K562 (cell line): ENCODE measurements around the gene BTN3A1. TPM values are rescaled to one million over a fixed set of nuclear protein-coding genes. Genes with fewer than 3 reads are reported as not detected.
A peak's percentile ranks its signal among the peaks of the same experiment; 100 is the strongest.

Experiments
- ATF1 ChIP-seq, 2 experiments: fragments of 450-650 bp in 1 of 2; IDR thresholded peaks; 2 replicates each; pipeline ENCODE4 v1.6.1; 2016; ENCODE audit warnings: missing compliant biosample characterization in 1 of 2, missing genetic modification characterization in 1 of 2
- BRCA1 ChIP-seq, 2 experiments: fragments of 450-650 bp in 1 of 2; sonication (generic) in 1 of 2; formaldehyde crosslinking in 1 of 2; IDR thresholded peaks; 2 replicates each; pipeline versions ENCODE4 v1.5.0 to v1.6.1; 2017 to 2020; ENCODE audit warnings: mild to moderate bottlenecking in 1 of 2, missing genetic modification reagents in 1 of 2
- HDAC8 ChIP-seq: fragments of 450-650 bp; IDR thresholded peaks from 2 replicates; pipeline ENCODE4 v1.6.1; 2016; ENCODE audit warnings: mild to moderate bottlenecking, missing genetic modification characterization, moderate library complexity, missing compliant biosample characterization
- IRF2 ChIP-seq: sonication (generic); formaldehyde crosslinking; IDR thresholded peaks from 2 replicates; pipeline ENCODE4 v1.8.1; 2022; ENCODE audit warnings: mild to moderate bottlenecking, missing genetic modification reagents
- MCM2 ChIP-seq: fragments of 450-650 bp; IDR thresholded peaks from 2 replicates; pipeline ENCODE4 v1.6.1; 2017; ENCODE audit warnings: low read depth, mild to moderate bottlenecking
- PHB2 ChIP-seq: fragments of 450-650 bp; IDR thresholded peaks from 2 replicates; pipeline ENCODE4 v1.6.1; 2017; ENCODE audit warnings: low read depth
- TFAP4 ChIP-seq: sonication (generic); formaldehyde crosslinking; IDR thresholded peaks from 2 replicates; pipeline ENCODE4 v1.8.0; 2022; ENCODE audit warnings: missing genetic modification reagents, mild to moderate bottlenecking, moderate library complexity, borderline replicate concordance
- TFE3 ChIP-seq: fragments of 450-650 bp; formaldehyde crosslinking; IDR thresholded peaks from 2 replicates; pipeline ENCODE4 v1.4.0; 2020; ENCODE audit warnings: mild to moderate bottlenecking, mixed read lengths
- ZFX ChIP-seq: sonication (generic); formaldehyde crosslinking; IDR thresholded peaks from 2 replicates; pipeline ENCODE4 v1.8.0; 2022; ENCODE audit warnings: mild to moderate bottlenecking, missing genetic modification reagents, moderate library complexity
- polyA plus RNA-seq, 8 experiments: library from polyadenylated mRNA; depleted of rRNA in 4 of 8; stranded (reverse) in 5 of 8; unstranded in 3 of 8; fragments of >200 nt; fragmentation: Nextera tagmentation in 2 of 8; fragmentation: Illumina TruSeq in 1 of 8; extraction: Ambion mirVana in 2 of 8; extraction: Trizol in 1 of 8; gene quantifications; 2 replicates each; pipeline versions ENCODE4 v1.2.1 to v1.2.3, GENCODE V29; 2011 to 2014; ENCODE audit warnings: inconsistent platforms in 1 of 8, missing spikeins in 1 of 8
- total RNA-seq, 7 experiments: library from RNA; depleted of rRNA in 6 of 7; stranded (reverse); fragments of >200 nt in 6 of 7; fragmentation: Illumina TruSeq in 2 of 7; extraction: Trizol in 2 of 7; gene quantifications; 2 replicates each; pipeline versions ENCODE4 v1.2.1 to v1.2.3, GENCODE V29; 2011 to 2021; ENCODE audit warnings: low replicate concordance in 1 of 7
- TF ChIP-seq, protein P1 (sequence below), 2 experiments: fragments of 450-650 bp; formaldehyde crosslinking in 1 of 2; IDR thresholded peaks; 2 replicates each; pipeline versions ENCODE4 v1.4.0 to v1.6.1; 2014 to 2020; ENCODE audit warnings: mild to moderate bottlenecking in 2 of 2, borderline replicate concordance in 1 of 2, low read depth in 1 of 2
- TF ChIP-seq, protein P2 (sequence below): fragments of 250-450 bp; sonication (Bioruptor Pico); IDR thresholded peaks from 2 replicates; pipeline ENCODE4 v1.5.0; 2021; ENCODE audit warnings: mild to moderate bottlenecking, moderate library complexity

Gene BTN3A1
- total and polyA plus RNA-seq, 9 of the 15 experiments (the other 6 are each of a cell fraction or from before 2014, with no cell fraction given): 0.84 to 8.5 (median 3.9) TPM

GRCh38 chr6:26383624-26384417, 18.3 kb upstream of the BTN3A1 start (continued):
- TF ChIP-seq, protein P1, sequence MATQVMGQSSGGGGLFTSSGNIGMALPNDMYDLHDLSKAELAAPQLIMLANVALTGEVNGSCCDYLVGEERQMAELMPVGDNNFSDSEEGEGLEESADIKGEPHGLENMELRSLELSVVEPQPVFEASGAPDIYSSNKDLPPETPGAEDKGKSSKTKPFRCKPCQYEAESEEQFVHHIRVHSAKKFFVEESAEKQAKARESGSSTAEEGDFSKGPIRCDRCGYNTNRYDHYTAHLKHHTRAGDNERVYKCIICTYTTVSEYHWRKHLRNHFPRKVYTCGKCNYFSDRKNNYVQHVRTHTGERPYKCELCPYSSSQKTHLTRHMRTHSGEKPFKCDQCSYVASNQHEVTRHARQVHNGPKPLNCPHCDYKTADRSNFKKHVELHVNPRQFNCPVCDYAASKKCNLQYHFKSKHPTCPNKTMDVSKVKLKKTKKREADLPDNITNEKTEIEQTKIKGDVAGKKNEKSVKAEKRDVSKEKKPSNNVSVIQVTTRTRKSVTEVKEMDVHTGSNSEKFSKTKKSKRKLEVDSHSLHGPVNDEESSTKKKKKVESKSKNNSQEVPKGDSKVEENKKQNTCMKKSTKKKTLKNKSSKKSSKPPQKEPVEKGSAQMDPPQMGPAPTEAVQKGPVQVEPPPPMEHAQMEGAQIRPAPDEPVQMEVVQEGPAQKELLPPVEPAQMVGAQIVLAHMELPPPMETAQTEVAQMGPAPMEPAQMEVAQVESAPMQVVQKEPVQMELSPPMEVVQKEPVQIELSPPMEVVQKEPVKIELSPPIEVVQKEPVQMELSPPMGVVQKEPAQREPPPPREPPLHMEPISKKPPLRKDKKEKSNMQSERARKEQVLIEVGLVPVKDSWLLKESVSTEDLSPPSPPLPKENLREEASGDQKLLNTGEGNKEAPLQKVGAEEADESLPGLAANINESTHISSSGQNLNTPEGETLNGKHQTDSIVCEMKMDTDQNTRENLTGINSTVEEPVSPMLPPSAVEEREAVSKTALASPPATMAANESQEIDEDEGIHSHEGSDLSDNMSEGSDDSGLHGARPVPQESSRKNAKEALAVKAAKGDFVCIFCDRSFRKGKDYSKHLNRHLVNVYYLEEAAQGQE (IDR thresholded peaks at IDR 0.05; ENCODE audit: borderline replicate concordance): peak; percentile 76
- TF ChIP-seq, protein P1 (CRISPR knock-in tag; IDR thresholded peaks at IDR 0.05; ENCODE audit: low read depth): no peak
- no peak for TF ChIP-seq PHB2
- TF ChIP-seq TFE3 (CRISPR knock-in tag): no peak
- TF ChIP-seq TFAP4: peak; percentile 42; the same call in 1 of the 2 replicates
- TF ChIP-seq HDAC8: no peak
- no peak for TF ChIP-seq BRCA1 (IDR thresholded peaks at IDR 0.05)
- no peak for TF ChIP-seq BRCA1 (CRISPR knock-in tag; IDR thresholded peaks at IDR 0.05)
- no peak for TF ChIP-seq ATF1 (CRISPR knock-in tag; IDR thresholded peaks at IDR 0.05)
- no peak for TF ChIP-seq ATF1 (tag; IDR thresholded peaks at IDR 0.05)
- no peak for TF ChIP-seq IRF2
- TF ChIP-seq, protein P2, sequence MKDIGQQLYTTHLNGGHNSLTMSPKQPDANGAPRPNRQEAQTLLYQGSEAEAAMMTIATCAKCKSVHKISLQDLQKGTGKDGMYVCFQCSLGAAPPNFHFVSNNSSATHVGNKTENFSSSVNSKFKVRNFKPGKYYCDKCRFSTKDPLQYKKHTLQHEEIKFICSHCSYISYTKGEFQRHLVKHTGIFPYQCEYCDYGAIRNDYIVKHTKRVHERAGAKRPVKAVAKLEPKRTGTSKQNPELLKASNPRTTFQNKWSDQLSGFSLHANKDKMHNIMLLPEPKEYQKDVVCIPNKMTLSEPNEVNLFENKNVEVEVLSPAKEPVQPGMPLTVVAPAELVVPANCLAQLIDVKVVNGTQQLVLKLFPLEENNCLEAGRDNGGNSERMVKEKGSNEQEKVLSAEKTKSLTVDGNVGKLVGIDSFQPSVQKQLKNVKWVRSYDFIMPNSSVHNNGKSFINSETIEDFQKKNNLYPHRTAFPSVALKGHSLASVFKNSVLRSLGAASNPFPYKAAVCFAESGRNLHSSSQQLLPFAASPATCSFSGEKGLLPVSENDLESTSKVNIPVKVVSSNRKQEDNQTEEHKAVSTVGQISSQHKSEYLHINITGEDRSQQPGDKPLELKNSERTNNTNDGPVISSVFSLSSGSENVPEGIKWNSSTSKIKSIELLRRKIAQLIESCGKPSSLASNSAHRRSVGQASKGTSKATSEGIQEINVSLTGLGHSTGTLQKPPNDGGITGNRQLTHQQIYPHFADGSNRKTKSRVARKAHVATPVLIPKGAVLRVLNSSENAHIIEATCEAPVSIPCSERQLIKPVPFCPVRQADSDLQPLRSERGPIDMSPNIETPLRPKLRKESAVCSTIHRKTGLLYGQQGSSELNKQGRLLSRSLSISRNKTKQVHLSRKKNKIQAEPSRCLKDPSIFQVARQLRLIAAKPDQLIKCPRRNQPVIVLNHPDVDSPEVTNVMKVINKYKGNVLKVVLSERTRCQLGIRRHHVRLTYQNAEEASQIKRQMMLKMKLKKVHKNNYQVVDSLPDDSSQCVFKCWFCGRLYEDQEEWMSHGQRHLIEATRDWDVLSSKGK: no peak
- peak; percentile 94 for TF ChIP-seq ZFX
- TF ChIP-seq MCM2: no peak
